CD4-positive, alpha-beta T cell treated with Interleukin-4 for 1 hour (primary cell): ENCODE results near the gene ZFAND4.
"Not testable (repeated sequence)": the region's sequence is repeated elsewhere in the genome, so short reads cannot be mapped to it uniquely, and the experiment has no call there.

Experiments
- DNase-seq, 2 donors: peaks; one replicate each; pipeline ENCODE4 v3.0.0-alpha.2; 2020 to 2022

The ZFAND4 gene

GRCh38 chr10:45672181-45673073 is at the start of gene ZFAND4:
Gene ZFAND4, minus strand, starts transcription at chr10:45672772. Its CDS starts 9,047 bp downstream, at chr10:45663725.
- peak; percentile 95 to 97 for DNase-seq

GRCh38 chr10:45721503-45721902 is 48.9 kb upstream of the ZFAND4 start:
- not testable (repeated sequence) for DNase-seq

GRCh38 chr10:45717642-45718041 is 45.1 kb upstream of the ZFAND4 start:
- DNase-seq: not testable (repeated sequence)

DNA sequence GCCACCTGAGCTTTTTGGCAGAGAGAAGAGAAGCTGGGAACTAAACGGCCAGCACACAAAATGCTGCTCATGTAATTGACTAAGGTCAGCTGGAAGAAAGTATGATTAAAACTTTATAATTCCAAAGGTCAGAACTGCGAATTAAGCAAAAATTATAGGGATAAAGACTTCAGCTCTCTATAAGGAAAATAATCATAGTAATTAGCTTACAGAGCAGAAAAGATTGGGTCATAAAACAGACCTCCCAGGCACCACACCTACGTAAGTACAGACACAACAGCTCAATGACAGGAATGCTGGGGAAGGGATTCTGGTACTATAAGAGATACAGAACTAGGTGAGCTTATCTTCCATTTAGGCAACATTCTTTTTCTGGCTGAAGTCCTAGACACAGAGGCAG is 44.5 kb upstream of the ZFAND4 start:
- not testable (repeated sequence) for DNase-seq

GRCh38 chr10:45711223-45711622 is 38.7 kb upstream of the ZFAND4 start:
- DNase-seq: not testable (repeated sequence)

DNA sequence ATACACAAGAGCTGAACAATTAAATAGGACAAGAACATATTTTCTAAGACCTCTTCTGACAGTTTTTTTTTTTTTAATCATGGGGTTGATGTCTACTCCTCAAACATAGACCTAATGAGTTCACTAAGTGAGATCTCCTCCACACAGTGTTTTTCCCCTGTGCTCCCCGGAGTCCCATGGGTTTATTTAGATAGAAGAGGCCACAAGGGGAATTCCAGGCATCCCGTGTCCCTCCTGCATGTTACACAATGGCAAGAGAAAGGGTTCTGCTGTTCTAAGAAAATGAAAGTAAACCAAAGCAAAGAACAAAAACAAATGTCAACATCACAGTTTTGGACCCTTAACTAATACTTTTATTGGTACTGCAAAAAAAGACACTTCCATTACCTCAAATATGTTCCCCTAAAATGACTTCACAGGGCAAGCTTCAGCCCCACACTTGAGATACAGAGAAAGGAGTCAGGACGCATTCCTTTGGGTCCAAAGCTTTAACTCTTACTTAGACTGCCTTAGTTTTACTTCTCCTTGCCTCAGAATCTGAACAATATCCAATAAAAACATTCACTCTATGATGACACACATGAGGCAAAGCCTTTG is 37.7 kb upstream of the ZFAND4 start:
- DNase-seq: not testable (repeated sequence)

DNA sequence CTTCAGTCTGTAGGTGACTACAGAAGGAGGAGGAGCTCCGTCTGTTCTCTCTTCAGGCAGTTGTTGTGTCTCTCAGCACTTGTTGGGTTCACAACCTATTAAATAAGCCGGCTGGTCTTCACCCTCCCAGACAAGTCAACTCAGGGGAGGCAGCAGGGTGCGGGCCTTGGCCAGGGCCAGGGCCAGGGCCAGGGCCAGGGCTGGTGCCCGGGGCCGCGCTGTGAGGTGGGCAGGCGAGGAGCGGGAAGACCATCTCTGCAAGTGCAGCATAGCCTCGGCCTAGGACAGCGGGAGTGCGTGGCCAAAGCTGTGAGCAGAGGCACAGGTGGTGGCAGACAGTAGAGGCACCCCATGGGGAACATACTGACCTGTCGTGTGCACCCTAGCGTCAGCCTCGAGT is 5.9 kb upstream of the ZFAND4 start:
- DNase-seq: not testable (repeated sequence)

DNA sequence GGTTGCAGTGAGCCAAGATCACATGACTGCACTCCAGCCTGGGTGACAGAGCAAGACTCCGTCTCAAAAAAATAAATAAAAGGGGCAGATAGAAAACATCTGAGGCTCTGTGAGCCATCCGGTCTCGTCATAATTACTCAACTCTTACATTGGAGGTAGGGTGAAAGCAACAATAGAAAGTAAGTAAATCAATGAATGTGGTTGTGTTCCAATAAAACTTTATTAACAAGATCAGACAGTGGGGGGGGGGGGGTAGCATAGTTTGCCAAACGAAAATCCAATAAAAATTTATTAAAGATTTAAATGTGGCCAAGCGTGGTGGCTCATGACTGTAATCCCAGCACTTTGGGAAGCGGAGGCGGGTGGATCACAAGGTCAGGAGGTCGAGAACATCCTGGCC is 2.8 kb upstream of the ZFAND4 start:
- no peak for DNase-seq

GRCh38 chr10:45673074-45673648 is 589 bp upstream of the ZFAND4 start:
- no peak for DNase-seq

- DNase-seq: not testable (repeated sequence)
Measured at GRCh38 chr10:45671300-45671699, 1.3 kb downstream of the ZFAND4 start.

- DNase-seq: not testable (repeated sequence)
Measured at GRCh38 chr10:45669897-45670296, 2.7 kb downstream of the ZFAND4 start.

- no peak for DNase-seq
Measured at GRCh38 chr10:45660876-45661411, 11.6 kb downstream of the ZFAND4 start.

- DNase-seq: no peak
Measured at GRCh38 chr10:45657033-45657926, 15.3 kb downstream of the ZFAND4 start.

- no peak for DNase-seq
Measured at GRCh38 chr10:45655219-45655618, 17.4 kb downstream of the ZFAND4 start.

GRCh38 chr10:45654753-45655141 is 17.8 kb downstream of the ZFAND4 start:
- not testable (repeated sequence) for DNase-seq

- no peak for DNase-seq
Measured at GRCh38 chr10:45653454-45653853, 19.1 kb downstream of the ZFAND4 start.

GRCh38 chr10:45652511-45652910 is 20.1 kb downstream of the ZFAND4 start:
- DNase-seq: no peak

- no peak for DNase-seq
Measured at GRCh38 chr10:45649296-45649695, 23.3 kb downstream of the ZFAND4 start.

- DNase-seq: no peak
Measured at GRCh38 chr10:45647118-45647517, 25.5 kb downstream of the ZFAND4 start.

GRCh38 chr10:45646384-45647050 is 26.1 kb downstream of the ZFAND4 start:
- DNase-seq: no peak

GRCh38 chr10:45644527-45644926 is 28.0 kb downstream of the ZFAND4 start:
- DNase-seq: no peak

DNA sequence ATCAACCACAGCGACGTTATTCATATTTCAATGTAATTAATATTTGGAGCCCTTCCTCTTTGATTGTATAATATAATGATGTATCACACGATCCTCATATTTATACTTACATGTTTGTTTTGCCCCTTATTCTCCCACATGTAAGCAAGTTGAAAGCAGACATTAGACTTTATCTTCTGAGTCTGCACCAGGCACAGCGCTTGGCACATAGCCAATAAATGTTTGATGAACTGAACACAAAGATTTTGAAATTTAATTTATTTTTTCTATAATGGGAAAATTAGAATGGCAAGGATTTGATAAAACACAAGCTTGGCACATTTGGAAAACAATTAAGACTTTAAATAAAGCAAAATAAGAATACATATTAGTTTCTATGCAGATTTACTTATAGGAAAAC is 31.6 kb downstream of the ZFAND4 start:
- DNase-seq: no peak
